Ureter (tissue), 1 donor: ENCODE data around the gene GPR63. TPM values are rescaled to one million over a fixed set of nuclear protein-coding genes. Genes with fewer than 3 reads are reported as not detected.

Source experiments
- DNase-seq: peaks from one replicate; pipeline ENCODE4 v3.0.0-alpha.2; 2020; ENCODE audit warnings: low spot score
- total RNA-seq: library from RNA; stranded (reverse); gene quantifications from one replicate; pipeline ENCODE4 v1.2.4, GENCODE V29; 2023
- donor health status: DM: yes; HTN: yes; CAD: no.

GPR63 gene
- total RNA-seq, 1 donor from 2014 or later, result 1.4 TPM

- DNase-seq, result no peak
Observed at GRCh38 chr6:96821034-96821433, 16.2 kb downstream of the GPR63 start.

GRCh38 chr6:96816301-96816817, 20.9 kb downstream of the GPR63 start:
- DNase-seq, result no peak

DNA sequence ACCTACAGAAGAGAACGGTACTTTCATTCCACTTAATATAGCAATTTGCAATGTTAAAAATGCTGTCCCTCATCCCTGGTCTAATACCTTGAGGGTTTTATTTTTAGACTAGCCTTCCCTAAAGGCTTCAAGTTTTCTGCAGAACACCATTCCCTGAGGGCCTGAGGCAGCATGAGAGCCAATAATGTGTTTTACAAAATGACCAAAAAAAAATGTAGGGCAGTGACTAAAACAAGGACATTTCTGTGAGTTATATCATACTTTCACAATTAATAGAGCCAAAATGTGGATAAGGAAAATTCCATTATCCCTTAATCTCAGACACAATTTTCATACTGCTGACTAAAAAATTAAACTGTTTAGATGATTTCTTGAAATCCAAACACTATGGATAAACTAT, 22.7 kb downstream of the GPR63 start:
- DNase-seq, result no peak

DNA sequence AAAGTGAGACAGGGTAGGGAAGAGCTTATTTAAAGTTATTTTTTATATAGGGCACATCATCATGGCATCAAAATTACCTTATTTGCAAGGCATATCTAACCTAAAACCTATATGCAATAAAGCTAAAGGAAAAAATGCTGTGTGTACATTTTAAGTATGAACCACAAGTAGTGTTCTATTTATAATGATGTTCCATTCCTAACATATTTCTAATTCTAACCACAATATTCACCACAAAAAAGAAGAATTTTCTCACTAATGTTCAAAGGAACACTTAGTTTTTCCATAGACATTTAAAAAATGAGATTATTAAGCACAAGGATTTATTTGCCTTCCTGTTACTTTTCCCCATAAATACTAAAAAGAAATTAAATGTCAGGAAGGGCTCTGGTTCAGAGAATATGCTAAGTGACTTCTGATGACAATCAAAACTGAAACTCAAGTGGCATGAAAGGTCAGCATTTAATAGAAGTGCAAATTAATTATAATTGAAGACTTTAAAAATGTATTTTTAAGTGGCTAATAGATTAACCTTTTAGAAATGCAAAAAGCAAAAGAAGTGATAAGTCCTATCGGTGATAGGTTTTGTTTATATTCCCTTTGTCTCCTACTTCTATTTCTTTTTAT, 25.1 kb downstream of the GPR63 start:
- DNase-seq, result no peak

DNA sequence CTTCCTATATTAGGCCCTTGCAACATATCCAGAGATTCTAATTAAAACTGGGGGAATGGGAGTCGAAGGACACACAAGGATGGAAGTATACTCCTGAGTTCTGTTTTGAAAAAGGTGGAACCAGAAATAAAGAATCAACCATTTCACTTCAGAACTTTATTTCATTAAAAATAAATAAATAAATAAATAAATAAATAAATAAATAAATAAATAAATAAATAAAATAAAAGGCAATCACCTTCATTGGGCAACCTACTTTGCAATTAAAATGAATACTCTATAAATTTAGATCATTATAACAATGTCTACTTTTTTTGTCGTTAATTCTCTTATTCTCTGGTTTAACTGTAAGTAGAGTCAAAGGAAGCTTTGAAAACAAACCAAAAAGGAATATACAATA, 25.6 kb downstream of the GPR63 start:
- DNase-seq, result no peak

DNA sequence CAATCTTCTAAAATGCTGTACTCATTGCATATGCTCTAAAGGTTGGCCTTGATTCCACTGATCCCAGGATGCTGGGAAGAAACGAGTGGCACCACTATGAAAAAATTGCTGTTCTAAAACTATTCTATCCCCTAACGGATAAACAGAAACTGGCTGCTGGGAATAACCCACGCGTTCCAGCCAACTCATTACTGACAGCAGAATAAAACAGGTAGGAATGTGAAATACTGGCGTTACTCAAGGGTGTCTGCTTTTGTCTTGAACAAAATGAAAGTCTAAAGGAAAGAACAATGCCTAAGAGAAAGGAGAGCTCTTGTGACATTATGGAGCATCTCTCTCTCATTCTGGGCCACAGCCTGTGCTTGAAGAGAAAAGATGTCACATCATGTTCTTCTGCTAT, 26.1 kb downstream of the GPR63 start:
- no peak for DNase-seq

DNA sequence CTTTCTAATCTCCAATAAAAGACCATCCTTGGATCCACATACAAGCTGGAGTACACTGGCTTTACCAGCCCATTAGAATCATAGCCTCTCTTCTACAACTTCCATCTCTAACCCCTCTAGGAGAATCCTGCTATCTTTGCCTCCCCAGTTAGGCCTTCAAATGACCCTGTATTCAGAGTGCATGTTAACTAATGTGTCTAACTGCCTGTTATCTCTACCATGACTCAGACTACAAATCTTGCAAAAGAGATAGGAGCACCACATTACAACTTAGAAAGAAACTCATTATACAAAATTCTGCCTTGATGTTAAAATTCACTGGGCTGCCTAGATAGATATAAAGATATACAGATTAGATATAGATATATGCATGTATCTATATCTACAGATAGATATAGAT, 28.2 kb downstream of the GPR63 start:
- no peak for DNase-seq

GRCh38 chr6:96803106-96803481, 34.2 kb downstream of the GPR63 start:
- DNase-seq, result no peak

GRCh38 chr6:96795481-96795880, 41.8 kb downstream of the GPR63 start:
- no peak for DNase-seq

GRCh38 chr6:96794980-96795379, 42.3 kb downstream of the GPR63 start:
- no peak for DNase-seq

- DNase-seq, result no peak
Observed at GRCh38 chr6:96792561-96793190, 44.6 kb downstream of the GPR63 start.

GRCh38 chr6:96789871-96790270, 47.4 kb downstream of the GPR63 start:
- DNase-seq, result no peak

DNA sequence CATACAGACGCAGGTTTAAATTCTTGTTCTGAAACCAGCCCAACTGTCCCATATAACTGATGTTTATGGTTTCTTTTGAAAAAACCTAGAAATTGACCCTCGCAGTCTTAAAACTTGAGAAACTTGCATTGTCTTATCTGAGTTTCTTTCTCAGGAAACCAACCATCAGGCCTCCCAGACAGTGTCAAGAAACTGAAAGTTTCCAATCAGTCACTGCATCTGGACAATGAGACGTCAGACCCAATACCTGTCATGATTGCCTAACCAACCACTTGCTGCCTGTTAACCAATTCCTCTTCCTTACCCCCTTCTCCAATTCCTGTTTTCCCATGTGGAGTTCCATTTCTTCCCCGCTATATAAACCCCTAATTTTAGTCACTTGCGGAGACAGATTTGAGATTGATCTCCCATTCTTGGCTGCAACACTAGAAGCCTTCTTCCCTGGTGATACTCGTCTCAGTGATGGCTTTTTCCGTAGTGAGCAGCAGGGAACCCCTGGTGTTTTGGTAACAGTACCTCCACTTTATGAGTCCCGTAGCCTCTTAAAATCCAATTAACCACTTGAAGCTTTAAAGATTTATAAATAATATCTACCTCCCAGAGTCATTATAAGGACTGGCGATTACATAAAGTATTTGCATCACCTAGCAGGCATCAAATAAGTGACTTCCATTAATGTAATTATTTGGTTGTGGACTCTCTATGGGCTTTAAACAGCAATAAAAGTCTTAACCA, 49.3 kb downstream of the GPR63 start:
- DNase-seq, result no peak

DNA sequence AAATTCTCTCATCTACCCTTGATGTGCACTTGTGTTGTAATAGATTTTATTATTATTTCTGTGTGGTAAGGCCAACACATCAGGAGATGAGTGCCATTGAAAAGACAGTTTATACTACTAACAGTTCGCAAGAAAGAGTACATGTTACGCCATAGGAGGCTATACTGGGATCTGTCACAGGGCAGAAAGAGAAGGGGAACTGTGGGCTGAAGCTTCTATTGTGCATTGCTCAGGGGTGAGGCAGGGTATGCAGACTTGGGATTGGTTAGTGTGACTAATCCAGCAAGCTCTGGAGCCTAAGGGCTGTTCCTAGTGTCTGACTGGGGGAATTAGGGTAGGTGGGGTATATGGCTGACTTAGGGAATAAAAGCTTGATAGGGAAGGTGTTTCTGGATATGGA, 50.9 kb downstream of the GPR63 start:
- DNase-seq, result no peak

- DNase-seq, result no peak
Observed at GRCh38 chr6:96784650-96785049, 52.6 kb downstream of the GPR63 start.

GRCh38 chr6:96783307-96783706, 54.0 kb downstream of the GPR63 start:
- DNase-seq, result no peak

DNA sequence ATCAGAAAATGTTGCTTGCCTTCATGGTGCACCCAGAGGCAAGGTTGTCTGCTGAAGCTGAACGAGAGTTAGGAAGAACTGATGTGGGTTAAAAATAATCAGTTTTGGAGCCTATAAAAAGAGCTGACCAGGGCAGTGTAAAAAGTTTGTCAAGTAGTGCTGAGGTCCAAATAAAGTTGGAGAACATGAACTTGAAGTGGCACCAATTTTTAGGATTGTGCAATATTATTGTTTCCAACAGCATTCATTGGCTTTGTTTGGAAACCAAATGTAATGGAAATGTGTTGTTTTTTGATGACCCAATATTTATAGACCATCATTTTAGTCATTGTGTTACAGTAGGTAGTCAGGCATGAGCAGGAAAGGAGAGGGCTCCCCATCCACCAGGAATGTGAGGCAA, 55.7 kb downstream of the GPR63 start:
- DNase-seq, result no peak

DNA sequence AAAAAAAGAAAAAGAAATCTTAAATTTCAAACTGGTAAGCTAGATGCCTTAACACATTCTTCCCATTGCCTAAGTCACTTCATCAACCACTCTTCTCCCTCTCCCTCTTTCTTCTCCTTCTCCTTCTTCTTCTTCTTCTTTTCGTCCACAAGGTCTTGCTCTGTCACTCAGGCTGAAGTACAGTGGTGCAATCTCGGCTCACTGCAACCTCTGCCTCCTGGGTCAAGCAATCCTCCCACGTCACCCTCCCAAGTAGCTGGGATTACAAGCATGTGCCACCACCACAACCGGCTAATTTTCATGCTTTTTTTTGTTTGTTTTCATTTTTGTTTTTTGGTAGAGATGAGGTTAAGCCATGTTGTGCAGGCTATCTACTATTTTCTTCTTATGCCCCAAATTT, 60.2 kb downstream of the GPR63 start:
- no peak for DNase-seq

GRCh38 chr6:96775727-96776400, 61.4 kb downstream of the GPR63 start:
- no peak for DNase-seq

GRCh38 chr6:96766769-96767168, 70.5 kb downstream of the GPR63 start:
- DNase-seq, result no peak

- no peak for DNase-seq
Observed at GRCh38 chr6:96762599-96762998, 74.7 kb downstream of the GPR63 start.

- no peak for DNase-seq
Observed at GRCh38 chr6:96761794-96762193, 75.5 kb downstream of the GPR63 start.
